ENCODE measurements around the gene ZNF256. TPM values are rescaled to one million over a fixed set of nuclear protein-coding genes. Genes with fewer than 3 reads are reported as not detected.

Gene ZNF256
- total and polyA plus RNA-seq, 7 experiments from 2014 or later = 4.0 to 13.8 (median 9.0) TPM

- peaks cover 7 to 88% (median 61%) of the 10 kb centered on the region in 11 donors for H3K9me3 Mint-ChIP-seq
- ChIA-PET CTCF (no interaction called here), POLR2A (no interaction called here)
Measured at GRCh38 chr19:57907394-57907793, 40.1 kb downstream of the ZNF256 start.

GRCh38 chr19:57905258-57905657 is 42.2 kb downstream of the ZNF256 start:
- Mint-ChIP-seq H3K27ac (no peak overlapping the region), H3K36me3 (peaks cover 4 to 60% (median 44%) of the 10 kb centered on the region in 5 donors), H3K4me1 (peaks cover 0 to 8% (median 4%) of the 10 kb centered on the region in 7 donors), H3K27me3 (no peaks in the 10 kb centered on the region), H3K4me3 (no peak overlapping the region), H3K9me3 (peaks cover 5 to 88% (median 51%) of the 10 kb centered on the region in 11 donors)
- DNase-seq (no peak), ATAC-seq (no peak)
- H3K36me3 ChIP-seq (ENCODE audit: control insufficient read depth in 2 of 3, insufficient read depth in 3 of 3, low read length in 3 of 3) = peaks cover 0 to 22% (median 0%) of the 10 kb centered on the region in 3 experiments
- no peaks in the 10 kb centered on the region for H3K27me3 ChIP-seq (ENCODE audit: control insufficient read depth in 2 of 2, insufficient read depth in 2 of 2, low read length in 2 of 2)
- CTCF ChIA-PET = no interaction called here
- H3K4me1 ChIP-seq (ENCODE audit: control insufficient read depth in 2 of 2, insufficient read depth in 2 of 2, low read length in 2 of 2) = no peaks in the 10 kb centered on the region
- POLR2A ChIA-PET = no interaction called here
- H3K4me3 ChIP-seq (ENCODE audit: low read length) = no peak overlapping the region
- H3K27ac ChIP-seq (ENCODE audit: low read depth, low read length) = no peak overlapping the region
- intact Hi-C loops (cut with micrococcal nuclease) = no loop called here
- H3K9me3 ChIP-seq (ENCODE audit: control insufficient read depth in 2 of 3, low read length in 3 of 3) = peaks cover 0 to 50% (median 11%) of the 10 kb centered on the region in 3 experiments

More at GRCh38 chr19:57907394-57907793, 40.1 kb downstream of the ZNF256 start:
- H3K9me3 ChIP-seq (ENCODE audit: control insufficient read depth in 2 of 3, low read length in 3 of 3) = peaks cover 0 to 68% (median 18%) of the 10 kb centered on the region in 3 experiments
- peaks cover 9 to 44% (median 12%) of the 10 kb centered on the region in 3 experiments for H3K36me3 ChIP-seq (ENCODE audit: control insufficient read depth in 2 of 3, insufficient read depth in 3 of 3, low read length in 3 of 3)
- H3K27me3 Mint-ChIP-seq = no peaks in the 10 kb centered on the region
- H3K36me3 Mint-ChIP-seq = peaks cover 21 to 71% (median 64%) of the 10 kb centered on the region in 5 donors
- intact Hi-C loops (cut with micrococcal nuclease) = no loop called here
- H3K27me3 ChIP-seq (ENCODE audit: control insufficient read depth in 2 of 2, insufficient read depth in 2 of 2, low read length in 2 of 2) = no peaks in the 10 kb centered on the region
- peaks cover 0 to 11% (median 9%) of the 10 kb centered on the region in 7 donors for H3K4me1 Mint-ChIP-seq
- ATAC-seq (no peak), DNase-seq (no peak)
- no peak overlapping the region for H3K4me3 Mint-ChIP-seq
- H3K4me3 ChIP-seq (ENCODE audit: low read length) = no peak overlapping the region
- H3K4me1 ChIP-seq (ENCODE audit: control insufficient read depth in 2 of 2, insufficient read depth in 2 of 2, low read length in 2 of 2) = no peaks in the 10 kb centered on the region
- no peak overlapping the region for H3K27ac Mint-ChIP-seq
- no peak overlapping the region for H3K27ac ChIP-seq (ENCODE audit: low read depth, low read length)

GRCh38 chr19:57903618-57904184 is 43.8 kb downstream of the ZNF256 start:
- Histone ChIP-seq H3K4me3 (ENCODE audit: low read length) (no peak overlapping the region), H3K27ac (ENCODE audit: low read depth, low read length) (no peak overlapping the region), H3K27me3 (ENCODE audit: control insufficient read depth in 2 of 2, insufficient read depth in 2 of 2, low read length in 2 of 2) (no peaks in the 10 kb centered on the region), H3K36me3 (ENCODE audit: control insufficient read depth in 2 of 3, insufficient read depth in 3 of 3, low read length in 3 of 3) (peaks cover 0 to 13% (median 0%) of the 10 kb centered on the region in 3 experiments), H3K9me3 (ENCODE audit: control insufficient read depth in 2 of 3, low read length in 3 of 3) (peaks cover 0 to 44% (median 8%) of the 10 kb centered on the region in 3 experiments), H3K4me1 (ENCODE audit: control insufficient read depth in 2 of 2, insufficient read depth in 2 of 2, low read length in 2 of 2) (no peaks in the 10 kb centered on the region)
- no peak overlapping the region for H3K27ac Mint-ChIP-seq
- intact Hi-C loops (cut with micrococcal nuclease) = no loop called here
- ATAC-seq = no peak
- no peak for DNase-seq
- H3K4me3 Mint-ChIP-seq = no peak overlapping the region
- H3K4me1 Mint-ChIP-seq = peaks cover 0 to 8% (median 4%) of the 10 kb centered on the region in 7 donors
- peaks cover 5 to 85% (median 49%) of the 10 kb centered on the region in 11 donors for H3K9me3 Mint-ChIP-seq
- H3K27me3 Mint-ChIP-seq = no peaks in the 10 kb centered on the region
- POLR2A ChIA-PET = no interaction called here
- H3K36me3 Mint-ChIP-seq = peaks cover 4 to 51% (median 42%) of the 10 kb centered on the region in 5 donors
- CTCF ChIA-PET = interaction anchor here (0.7 kb wide), 1 partner anchor 514 kb away, joined by 4 read pairs; the partner anchor contains the start of gene ZNF548

- Histone ChIP-seq H3K27me3 (ENCODE audit: control insufficient read depth in 2 of 2, insufficient read depth in 2 of 2, low read length in 2 of 2) (no peaks in the 10 kb centered on the region), H3K27ac (ENCODE audit: low read depth, low read length) (no peak overlapping the region), H3K4me3 (ENCODE audit: low read length) (no peak overlapping the region), H3K4me1 (ENCODE audit: control insufficient read depth in 2 of 2, insufficient read depth in 2 of 2, low read length in 2 of 2) (no peaks in the 10 kb centered on the region), H3K36me3 (ENCODE audit: control insufficient read depth in 2 of 3, insufficient read depth in 3 of 3, low read length in 3 of 3) (peaks cover 0 to 3% (median 0%) of the 10 kb centered on the region in 3 experiments), H3K9me3 (ENCODE audit: control insufficient read depth in 2 of 3, low read length in 3 of 3) (peaks cover 0 to 27% (median 0%) of the 10 kb centered on the region in 3 experiments)
- Mint-ChIP-seq H3K27ac (no peak overlapping the region), H3K36me3 (peaks cover 20 to 38% (median 31%) of the 10 kb centered on the region in 5 donors), H3K4me1 (peaks cover 0 to 8% (median 4%) of the 10 kb centered on the region in 7 donors), H3K27me3 (no peaks in the 10 kb centered on the region), H3K4me3 (no peak overlapping the region), H3K9me3 (peaks cover 5 to 86% (median 24%) of the 10 kb centered on the region in 11 donors)
- DNase-seq (no peak), ATAC-seq (no peak)
- intact Hi-C loops (cut with micrococcal nuclease) = no loop called here
- ChIA-PET CTCF (no interaction called here), POLR2A (no interaction called here)
Measured at GRCh38 chr19:57900311-57900710, 47.2 kb downstream of the ZNF256 start.

Other genes starting within 250 kb of the ZNF256 start
- gene ZNF154, start 238.5 kb downstream of the ZNF256 start, total RNA-seq = 10 to 100 TPM in 1 of 5 experiments, 1 to 10 TPM in 4; 2.4 to 18.5 (median 6.9) TPM
- gene ZNF154, start 238.5 kb downstream of the ZNF256 start, polyA plus RNA-seq = 1 to 10 TPM in 1 of 2 donors, under 1 TPM in 1; 0.78 to 3.4 TPM
- gene ZNF671, start 220.1 kb downstream of the ZNF256 start, total RNA-seq = 10 to 100 TPM; 11.0 to 37.6 (median 14.6) TPM
- 10 to 100 TPM; 26.3 to 36.3 TPM for gene ZNF671, start 220.1 kb downstream of the ZNF256 start, polyA plus RNA-seq
- 10 to 100 TPM; 18.9 to 52.3 (median 21.8) TPM for gene ZNF776, start 200.9 kb downstream of the ZNF256 start, total RNA-seq
- 10 to 100 TPM in 1 of 2 donors, 1 to 10 TPM in 1; 6.5 to 11.1 TPM for gene ZNF776, start 200.9 kb downstream of the ZNF256 start, polyA plus RNA-seq
- 10 to 100 TPM; 16.4 to 47.5 (median 42.6) TPM for gene ZNF586, start 178.0 kb downstream of the ZNF256 start, total RNA-seq
- 10 to 100 TPM; 25.5 to 31.8 TPM for gene ZNF586, start 178.0 kb downstream of the ZNF256 start, polyA plus RNA-seq
- 10 to 100 TPM; 10.6 to 21.9 (median 16.3) TPM for gene ZNF552, start 132.8 kb downstream of the ZNF256 start, total RNA-seq
- 10 to 100 TPM; 10.9 to 16.5 TPM for gene ZNF552, start 132.8 kb downstream of the ZNF256 start, polyA plus RNA-seq
- 10 to 100 TPM; 18.9 to 32.3 (median 24.0) TPM for gene ZNF587B, start 117.4 kb downstream of the ZNF256 start, total RNA-seq
- 1 to 10 TPM; 1.7 to 2.9 TPM for gene ZNF587B, start 117.4 kb downstream of the ZNF256 start, polyA plus RNA-seq
- gene ZNF587, start 97.8 kb downstream of the ZNF256 start, total RNA-seq = 10 to 100 TPM; 46.9 to 65.1 (median 48.8) TPM
- gene ZNF587, start 97.8 kb downstream of the ZNF256 start, polyA plus RNA-seq = 1 to 10 TPM; 4.2 to 6.4 TPM
- gene ZNF814, start 58.7 kb downstream of the ZNF256 start, total RNA-seq = 10 to 100 TPM; 12.7 to 56.9 (median 32.7) TPM
- 10 to 100 TPM; 22.2 to 25.7 TPM for gene ZNF814, start 58.7 kb downstream of the ZNF256 start, polyA plus RNA-seq
- 10 to 100 TPM; 21.6 to 44.7 (median 28.1) TPM for gene ZNF417, start 31.1 kb downstream of the ZNF256 start, total RNA-seq
- gene ZNF417, start 31.1 kb downstream of the ZNF256 start, polyA plus RNA-seq = 1 to 10 TPM; 2.6 to 8.5 TPM
- gene ZNF418, start 12.3 kb downstream of the ZNF256 start, total RNA-seq = 1 to 10 TPM; 2.1 to 7.7 (median 6.0) TPM
- gene ZNF418, start 12.3 kb downstream of the ZNF256 start, polyA plus RNA-seq = 1 to 10 TPM; 1.8 to 2.2 TPM
- gene C19orf18, start 26.8 kb upstream of the ZNF256 start, total RNA-seq = 1 to 10 TPM in 3 of 5 experiments, under 1 TPM in 1, not detected in 1; 0.44 to 2.0 (median 1.5) TPM
- gene C19orf18, start 26.8 kb upstream of the ZNF256 start, polyA plus RNA-seq = not detected
- gene ZNF606, start 55.1 kb upstream of the ZNF256 start, total RNA-seq = 10 to 100 TPM; 11.9 to 37.5 (median 15.3) TPM
- gene ZNF606, start 55.1 kb upstream of the ZNF256 start, polyA plus RNA-seq = 10 to 100 TPM in 1 of 2 donors, 1 to 10 TPM in 1; 9.4 to 11.3 TPM
- gene ZSCAN1, start 86.3 kb upstream of the ZNF256 start, total RNA-seq = not detected
- not detected for gene ZSCAN1, start 86.3 kb upstream of the ZNF256 start, polyA plus RNA-seq
- gene ZNF135, start 111.6 kb upstream of the ZNF256 start, total RNA-seq = 1 to 10 TPM in 4 of 5 experiments, under 1 TPM in 1; 0.07 to 2.9 (median 2.5) TPM
- 1 to 10 TPM; 1.8 to 3.3 TPM for gene ZNF135, start 111.6 kb upstream of the ZNF256 start, polyA plus RNA-seq
- gene ZSCAN18, start 150.5 kb upstream of the ZNF256 start, total RNA-seq = 100 to 1,000 TPM in 1 of 5 experiments, 10 to 100 TPM in 3, 1 to 10 TPM in 1; 8.2 to 100 (median 78.1) TPM
- 10 to 100 TPM; 17.9 to 30.7 TPM for gene ZSCAN18, start 150.5 kb upstream of the ZNF256 start, polyA plus RNA-seq
- 10 to 100 TPM in 3 of 5 experiments, 1 to 10 TPM in 2; 2.8 to 17.1 (median 15.1) TPM for gene ZNF329, start 203.1 kb upstream of the ZNF256 start, total RNA-seq
- gene ZNF329, start 203.1 kb upstream of the ZNF256 start, polyA plus RNA-seq = 10 to 100 TPM in 1 of 2 donors, 1 to 10 TPM in 1; 8.2 to 12.6 TPM
- 10 to 100 TPM; 20.1 to 91.1 (median 52.7) TPM for gene ZNF274, start 235.4 kb upstream of the ZNF256 start, total RNA-seq
- gene ZNF274, start 235.4 kb upstream of the ZNF256 start, polyA plus RNA-seq = 10 to 100 TPM; 41.7 to 53.9 TPM

Data from naive thymus-derived CD4-positive, alpha-beta T cell (primary cell).